HG02970 (cell line): ENCODE measurements around the gene TFPI.
"Not testable (repeated sequence)": the region's sequence is repeated elsewhere in the genome, so short reads cannot be mapped to it uniquely, and the experiment has no call there.

Source experiments
- ATAC-seq: cut with Tn5 transposase; IDR thresholded peaks from one replicate; pipeline ENCODE4 v1.9.1; 2021; ENCODE audit warnings: mild to moderate bottlenecking, moderate library complexity, moderate number of reproducible peaks; ENCODE audit not compliant: unreplicated experiment, low FRiP score

TFPI gene

DNA sequence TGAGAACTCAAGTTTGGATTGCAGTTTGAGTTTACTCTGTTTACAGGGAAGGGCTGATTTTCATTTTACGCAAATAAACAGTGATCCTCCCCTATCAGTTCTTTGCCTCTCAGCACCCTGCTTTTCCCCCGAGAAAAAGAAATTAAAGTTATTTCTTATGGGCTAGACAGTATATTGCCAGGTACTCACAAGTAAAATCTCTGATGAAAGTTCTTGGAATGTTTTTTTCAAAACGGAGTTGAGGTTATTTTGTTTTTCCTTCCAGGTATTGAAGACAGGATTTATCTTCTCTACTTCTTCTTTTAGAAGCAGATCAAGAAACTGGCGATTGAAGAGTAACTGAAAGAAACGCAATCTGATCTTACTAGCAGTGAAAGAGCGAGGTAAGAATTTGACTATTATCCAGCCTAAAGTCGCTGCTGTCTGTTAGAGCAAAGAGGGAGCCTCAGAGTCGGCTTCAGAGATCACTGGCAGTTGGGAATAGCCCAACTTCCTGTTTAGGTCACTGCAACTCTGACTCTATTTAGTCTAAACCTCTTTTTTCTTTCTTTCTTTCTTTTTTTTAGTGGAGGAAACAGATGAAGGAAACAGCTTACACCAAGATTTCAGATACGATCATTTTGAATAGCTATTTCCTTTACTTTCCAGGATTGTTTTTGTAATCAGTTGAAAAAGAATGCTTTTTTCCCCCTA lies at the start of gene TFPI:
Gene TFPI, minus strand, starts transcription at position 425 of the 693 bp plus-strand sequence. CDS start 50,667 bp downstream, outside the sequence.
- no peak for ATAC-seq

DNA sequence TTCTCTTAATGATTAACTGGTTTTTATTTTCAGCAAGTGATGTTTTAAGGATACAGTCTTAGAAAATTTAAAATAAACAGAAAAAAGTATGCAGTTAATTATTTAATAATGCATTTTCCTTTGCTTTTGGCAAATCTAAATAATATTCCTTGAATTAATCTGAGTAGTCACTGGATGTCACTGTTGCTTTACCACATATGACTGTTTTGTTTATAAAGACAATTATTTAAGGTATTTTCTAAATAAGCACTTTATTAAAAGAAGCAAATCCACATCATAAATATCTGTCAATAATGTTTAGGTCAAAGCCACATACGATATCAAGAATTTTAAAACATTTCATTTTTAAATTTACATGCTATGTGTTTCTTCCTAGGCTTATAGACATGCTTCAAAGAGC lies 40.6 kb upstream of the TFPI start:
- no peak for ATAC-seq

DNA sequence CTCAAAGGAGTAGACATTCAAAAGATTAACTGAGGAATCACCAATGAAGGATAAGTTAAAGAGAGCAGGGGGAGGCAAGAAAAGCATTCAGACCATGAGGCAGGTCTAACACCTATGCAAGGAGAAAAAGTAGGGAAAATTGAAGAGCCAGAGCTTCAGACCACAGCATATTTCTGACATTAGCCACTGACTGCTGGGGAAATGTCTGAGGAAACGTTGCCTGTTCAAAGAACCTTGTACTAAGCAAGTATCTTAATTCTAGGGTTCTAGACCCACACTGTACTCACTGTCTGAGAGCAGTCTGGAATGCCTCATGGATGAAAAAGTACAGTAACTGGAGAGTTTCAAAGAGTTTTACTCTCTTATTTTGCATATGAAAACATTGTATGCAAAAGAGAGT lies 39.5 kb upstream of the TFPI start:
- ATAC-seq: no peak

DNA sequence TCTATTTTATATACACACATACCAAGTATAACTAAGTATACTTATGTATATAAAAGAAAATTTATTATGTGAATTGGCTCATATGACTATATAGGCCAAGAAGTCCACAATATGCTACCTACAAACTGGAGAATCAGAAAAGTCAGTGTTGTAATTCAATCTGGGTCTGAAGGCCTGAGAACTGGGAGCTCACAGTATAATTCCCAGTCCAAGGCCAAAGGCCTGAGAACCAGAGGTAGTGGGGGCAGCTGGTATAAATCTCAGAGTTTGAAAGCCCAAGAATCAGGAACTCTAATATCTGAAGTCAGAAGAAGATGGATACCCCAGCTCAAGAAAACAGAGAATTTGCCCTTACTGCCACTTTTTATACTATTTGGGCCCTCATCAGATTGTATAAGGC lies 38.9 kb upstream of the TFPI start:
- no peak for ATAC-seq

DNA sequence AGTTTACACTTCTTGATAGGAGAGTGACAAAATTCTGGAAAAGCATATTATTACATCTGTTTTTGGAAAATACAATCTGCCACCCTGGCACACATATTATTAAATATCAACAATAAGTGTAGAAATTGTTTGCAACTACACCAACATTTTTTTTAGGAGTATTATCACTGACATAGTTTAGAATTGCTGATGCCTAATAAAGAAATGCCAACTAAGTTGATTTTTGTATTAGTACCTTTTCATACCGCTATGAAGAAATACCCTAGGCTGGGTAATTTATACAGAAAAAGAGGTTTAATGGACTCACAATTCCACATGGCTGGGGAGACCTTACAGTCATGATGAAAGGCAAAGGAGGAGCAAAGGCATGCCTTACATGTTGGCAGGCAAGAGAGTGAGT lies 35.9 kb upstream of the TFPI start:
- ATAC-seq: no peak

DNA sequence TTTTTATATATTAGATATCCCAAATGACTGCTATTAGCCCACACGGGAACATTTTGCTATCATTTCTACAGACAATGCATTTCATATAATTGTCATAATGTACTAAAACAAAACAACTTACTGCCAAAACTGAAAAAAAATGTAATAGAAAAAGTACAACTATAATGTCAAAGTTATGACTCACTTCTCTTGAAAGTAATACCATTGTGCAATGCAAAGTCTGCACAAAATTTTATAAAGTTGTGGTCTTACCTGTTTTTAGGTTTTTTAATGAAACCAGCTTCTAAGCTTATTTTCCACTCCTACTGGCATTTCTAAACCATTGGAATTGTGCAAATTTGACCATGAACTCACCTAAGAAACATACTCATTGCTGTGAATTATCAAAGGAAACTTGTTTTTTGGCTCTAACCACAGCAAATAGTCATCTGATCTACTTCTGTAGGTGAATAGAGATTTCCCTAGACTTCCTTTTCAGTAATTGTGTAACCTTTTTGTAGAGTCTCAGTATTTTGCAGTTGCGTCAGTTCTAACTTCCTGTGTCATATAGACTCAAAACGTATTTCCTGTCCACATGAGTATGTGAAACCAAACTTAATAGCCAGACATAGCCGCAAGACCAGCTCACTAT lies 31.9 kb upstream of the TFPI start:
- ATAC-seq: peak; percentile 57

DNA sequence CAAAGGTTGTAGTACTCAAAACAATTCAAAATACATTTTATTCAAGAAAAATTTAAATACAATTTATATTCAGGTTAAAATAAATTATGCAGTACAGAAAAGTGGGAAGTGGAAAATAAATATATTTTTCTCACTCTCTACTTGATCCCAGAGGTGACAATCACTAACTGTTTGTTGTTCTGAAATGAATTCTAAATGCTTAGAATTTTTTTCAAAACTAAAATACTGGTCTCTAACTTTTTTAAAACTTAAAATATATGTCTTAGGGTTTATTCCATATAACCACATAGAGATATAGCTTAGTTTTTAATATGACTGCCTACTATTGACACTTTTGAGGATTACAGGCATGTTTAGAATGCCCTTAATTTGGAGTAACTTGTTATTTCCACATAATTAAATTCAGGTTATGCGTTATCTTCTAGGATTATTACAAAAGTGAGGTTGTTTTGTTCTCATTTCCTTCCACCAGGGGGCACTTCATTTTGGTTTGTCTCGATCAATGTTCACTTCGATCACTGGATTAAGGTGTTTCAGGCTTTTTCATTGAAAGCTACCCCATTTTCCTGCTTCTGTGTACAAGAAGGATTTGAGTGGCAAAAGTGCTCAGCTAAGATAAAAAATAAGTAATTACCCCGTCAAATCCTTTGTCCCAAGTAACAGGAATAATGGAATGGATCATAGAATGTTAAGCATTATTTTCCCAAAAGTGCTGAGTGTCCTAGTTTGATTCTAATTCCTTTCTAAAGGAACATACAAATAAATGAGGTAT lies 27.1 kb upstream of the TFPI start:
- ATAC-seq: peak; percentile 49

DNA sequence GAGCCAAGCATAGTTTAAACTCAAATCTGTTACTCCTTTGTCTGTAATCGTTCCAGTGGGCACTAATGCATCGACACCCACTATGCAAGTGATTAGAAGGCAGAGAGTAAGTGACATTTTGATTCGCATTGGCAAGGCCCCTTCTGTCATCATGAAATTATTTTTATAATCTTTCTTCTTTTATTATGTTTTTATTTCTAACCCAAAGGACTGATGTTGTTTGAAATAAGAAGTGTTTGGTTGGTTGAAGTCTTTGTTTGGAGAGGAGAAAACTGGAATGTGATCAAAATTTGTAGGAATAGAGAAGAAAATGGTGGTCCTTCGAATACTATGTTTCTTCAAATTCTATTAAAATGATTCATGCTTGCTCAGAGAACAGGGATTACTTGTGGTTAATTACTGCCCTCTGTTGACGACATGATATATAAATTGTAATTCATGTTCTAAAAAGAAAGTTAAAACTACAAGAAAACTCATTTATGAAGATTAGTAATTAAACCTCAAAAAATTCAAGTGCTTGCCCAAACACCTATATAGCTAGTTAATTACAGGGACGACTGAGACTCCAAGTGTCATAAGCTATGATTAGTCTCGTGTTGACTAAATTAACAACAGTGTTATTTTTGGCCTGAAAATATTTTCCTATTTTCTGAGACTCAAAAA lies 26.4 kb upstream of the TFPI start:
- ATAC-seq: no peak

DNA sequence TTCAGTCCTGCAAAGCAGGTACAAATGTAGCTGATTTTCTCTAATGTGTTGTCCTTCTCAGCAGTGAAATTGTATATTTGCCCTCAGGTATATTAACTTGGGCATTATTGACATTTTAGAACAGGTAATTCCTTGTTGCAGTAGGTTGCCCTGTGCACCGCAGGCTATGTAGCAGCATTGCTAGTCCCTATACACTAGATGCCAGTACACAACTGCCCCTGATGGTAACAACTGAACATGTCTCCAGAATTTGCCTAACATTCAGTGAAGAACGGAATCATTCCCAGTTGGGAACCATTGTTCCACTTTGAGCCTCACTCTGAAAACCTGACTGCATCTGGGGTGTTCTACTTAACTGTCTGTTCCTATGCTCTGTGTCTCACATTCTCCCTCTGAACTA lies 23.1 kb upstream of the TFPI start:
- ATAC-seq: no peak

DNA sequence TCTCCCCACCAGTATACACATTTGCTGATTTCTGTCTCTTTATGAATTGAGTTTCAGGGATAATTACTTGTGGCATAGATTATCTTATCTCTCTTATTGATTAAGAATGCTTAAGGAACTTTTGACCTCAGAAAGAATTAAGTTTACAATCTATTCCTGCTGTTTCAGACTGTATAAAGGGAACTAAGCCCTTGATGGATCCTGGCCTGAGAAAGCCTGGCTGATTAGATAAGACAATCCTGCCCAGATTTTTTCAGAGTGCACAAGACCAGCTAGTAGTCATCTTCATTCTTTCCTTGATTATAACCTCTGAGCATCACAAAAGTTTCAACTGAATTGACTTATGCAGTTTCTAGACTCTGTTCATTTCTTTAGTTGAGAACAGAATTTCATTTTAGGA lies 22.7 kb upstream of the TFPI start:
- ATAC-seq: no peak

DNA sequence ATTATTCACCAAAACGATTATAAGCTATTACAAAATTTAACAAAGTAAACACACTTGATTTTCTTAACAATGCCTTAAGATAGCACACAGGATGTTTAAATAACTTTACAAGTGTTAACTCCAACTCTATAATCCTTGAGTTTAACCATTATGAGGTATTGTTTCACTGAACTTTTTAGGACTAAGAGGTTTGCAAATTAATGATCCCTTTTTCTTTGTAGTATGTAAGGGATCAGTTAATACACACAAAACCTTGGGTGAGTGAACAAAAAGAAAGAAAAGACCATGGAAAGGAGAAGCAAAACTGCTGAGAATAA lies 21.5 kb upstream of the TFPI start:
- no peak for ATAC-seq

DNA sequence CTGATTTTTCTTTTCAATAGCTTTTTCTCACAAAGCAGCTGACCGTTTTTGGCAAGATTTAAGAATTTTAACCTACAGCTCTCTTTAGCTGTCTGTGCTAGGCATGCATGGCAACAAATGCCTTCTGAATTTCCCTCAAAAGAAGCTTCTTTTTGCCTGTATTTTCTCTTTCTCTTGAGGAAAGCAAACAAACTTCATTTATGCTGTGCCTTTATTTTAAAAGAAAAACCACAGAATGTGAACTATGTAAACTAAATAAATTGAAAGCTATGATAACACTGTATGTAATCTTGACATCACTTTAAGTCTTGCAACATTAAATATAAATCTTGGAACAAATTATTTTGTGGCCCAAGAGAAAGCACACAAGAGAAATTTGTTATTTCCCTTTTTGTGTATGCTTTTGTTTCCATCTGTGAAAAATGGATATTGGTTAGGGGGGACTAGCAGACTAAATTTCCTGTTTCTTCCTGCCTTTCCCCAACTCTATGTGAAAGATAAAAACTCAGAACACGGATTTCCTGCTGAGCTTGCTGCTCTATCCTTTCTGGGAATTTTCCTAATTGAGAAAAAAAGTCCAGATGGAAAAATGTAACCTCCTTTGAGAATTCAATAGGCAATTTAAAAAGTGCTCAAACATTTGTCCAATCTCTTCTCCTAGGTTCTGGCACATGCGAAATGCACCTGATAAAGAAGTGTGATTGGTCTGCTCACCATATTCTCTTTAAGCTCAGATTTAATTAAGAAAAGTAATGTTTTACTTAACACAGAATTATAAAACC lies 20.9 kb upstream of the TFPI start:
- ATAC-seq: no peak

DNA sequence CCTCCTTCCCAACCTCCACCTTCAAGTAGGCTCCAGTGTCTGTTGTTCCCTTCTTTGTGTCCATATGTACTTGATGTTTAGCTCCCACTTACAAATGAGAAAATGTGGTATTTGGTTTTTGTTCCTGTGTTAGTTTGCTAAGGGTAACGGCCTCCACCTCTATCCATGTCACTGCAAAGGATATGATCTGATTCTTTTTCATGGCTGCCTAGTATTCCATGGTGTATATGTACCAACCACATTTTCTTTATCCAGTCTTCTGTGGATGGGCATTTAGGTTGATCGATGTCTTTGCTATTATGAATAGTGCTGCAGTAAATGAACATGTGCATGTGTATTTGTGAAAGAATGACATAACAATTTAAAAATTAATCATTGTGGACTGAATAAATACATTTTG lies 19.5 kb upstream of the TFPI start:
- no peak for ATAC-seq

DNA sequence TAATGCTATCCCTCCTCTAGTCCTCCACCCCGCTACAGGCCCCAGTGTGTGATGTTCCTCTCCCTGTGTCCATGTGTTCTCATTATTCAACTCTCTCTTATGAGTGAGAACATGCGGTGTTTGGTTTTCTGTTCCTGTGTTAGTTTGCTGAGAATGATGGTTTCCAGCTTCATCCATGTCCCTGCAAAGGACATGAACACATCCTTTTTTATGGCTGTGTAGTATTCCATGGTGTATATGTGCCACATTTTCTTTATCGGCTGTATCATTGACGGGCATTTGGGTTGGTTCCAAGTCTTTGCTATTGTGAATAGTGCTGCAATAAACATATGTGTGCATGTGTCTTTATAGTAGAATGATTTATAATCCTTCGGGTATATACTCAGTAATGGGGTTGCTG lies 17.8 kb upstream of the TFPI start:
- not testable (repeated sequence) for ATAC-seq

DNA sequence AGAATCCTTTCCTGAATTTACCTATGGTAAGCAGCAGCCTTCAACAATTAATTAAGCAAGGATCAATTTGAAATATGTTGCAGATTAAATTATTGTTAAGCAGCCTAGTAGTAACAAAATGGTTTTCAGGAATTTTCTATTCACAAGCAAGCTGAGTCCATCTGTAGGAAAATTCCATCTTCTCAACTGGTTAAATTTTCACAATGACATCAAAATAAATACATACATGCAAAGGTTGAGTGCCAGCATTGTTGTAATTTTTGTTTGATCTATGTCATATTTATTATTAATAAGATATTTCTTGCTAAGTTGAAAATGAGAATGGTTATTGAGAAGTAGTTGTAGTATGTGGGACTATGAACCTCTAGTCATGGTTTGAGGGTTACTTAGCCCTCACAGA lies 15.3 kb upstream of the TFPI start:
- no peak for ATAC-seq

DNA sequence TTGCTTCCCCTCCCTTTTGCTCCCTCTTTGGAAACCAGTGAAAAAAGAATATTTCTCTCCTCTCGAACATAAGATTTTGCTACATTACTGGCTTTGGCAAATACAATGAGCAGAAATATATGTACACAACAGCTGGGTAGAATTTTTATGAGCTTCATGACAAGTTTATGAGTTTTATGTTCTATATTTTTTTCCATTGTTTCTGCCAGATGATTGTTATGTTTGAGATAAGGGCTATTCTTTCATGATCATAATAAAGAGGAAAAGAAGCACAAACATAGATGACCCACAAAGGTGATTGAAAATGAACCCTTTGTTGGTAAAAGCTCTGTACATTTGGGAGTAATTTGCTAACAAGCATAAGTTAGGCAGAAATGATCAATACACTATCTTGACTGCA lies 14.8 kb upstream of the TFPI start:
- no peak for ATAC-seq

DNA sequence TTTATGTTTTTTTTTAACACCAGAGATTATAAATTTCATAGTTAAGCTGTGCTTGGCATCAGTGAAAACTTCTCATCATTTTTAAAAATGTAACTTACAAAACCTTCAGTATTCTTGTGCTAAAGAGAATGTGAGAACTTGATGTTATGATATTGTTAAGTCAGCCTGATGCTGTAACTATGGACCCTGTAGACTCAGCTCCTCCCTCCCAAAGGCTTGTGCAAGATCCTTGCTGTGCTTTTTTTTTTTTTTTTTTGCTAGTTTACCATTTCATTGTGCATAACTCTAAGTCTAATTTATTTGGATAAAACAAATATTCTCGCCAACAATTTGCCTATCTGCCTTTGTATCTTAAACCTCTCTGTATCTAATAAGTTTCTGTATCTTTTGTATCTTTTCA lies 12.9 kb upstream of the TFPI start:
- ATAC-seq: no peak

DNA sequence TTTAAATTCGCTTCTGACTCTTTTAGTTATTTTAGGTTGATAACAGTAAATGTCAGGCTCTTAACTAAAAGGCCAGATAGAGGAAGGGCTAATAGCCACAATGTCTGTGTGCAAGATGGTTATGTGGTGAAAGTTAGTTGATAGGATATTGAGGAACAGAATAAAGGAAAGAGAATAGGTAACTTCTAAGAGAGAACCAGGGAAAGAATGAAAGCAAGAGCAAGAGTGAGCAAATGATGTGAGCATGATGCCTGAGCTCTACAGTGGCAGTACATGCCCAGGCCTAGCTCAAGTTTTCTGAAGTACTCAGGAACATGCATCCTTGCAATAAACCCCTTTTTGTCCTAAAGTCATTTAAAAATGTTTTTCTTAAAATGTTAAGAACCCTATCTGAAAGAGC lies 12.5 kb upstream of the TFPI start:
- no peak for ATAC-seq

DNA sequence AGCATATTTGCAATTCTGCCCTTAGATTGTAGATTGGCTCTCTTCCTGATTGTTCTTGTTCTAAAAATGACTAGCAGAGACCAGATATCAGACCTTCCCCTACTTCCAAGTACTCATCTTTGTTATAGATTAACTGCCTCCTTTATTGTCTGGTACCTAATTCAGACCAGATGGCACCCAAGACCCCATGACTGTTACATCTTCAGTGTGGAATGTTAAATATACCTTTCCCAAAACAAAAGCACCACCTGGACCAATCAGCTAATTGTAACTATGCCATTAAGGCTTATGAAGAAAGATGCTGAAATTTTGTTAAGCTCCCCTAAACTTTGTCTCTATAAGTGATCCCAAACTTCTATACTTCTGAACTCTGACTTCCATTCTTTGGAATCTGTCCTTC lies 12.0 kb upstream of the TFPI start:
- no peak for ATAC-seq

DNA sequence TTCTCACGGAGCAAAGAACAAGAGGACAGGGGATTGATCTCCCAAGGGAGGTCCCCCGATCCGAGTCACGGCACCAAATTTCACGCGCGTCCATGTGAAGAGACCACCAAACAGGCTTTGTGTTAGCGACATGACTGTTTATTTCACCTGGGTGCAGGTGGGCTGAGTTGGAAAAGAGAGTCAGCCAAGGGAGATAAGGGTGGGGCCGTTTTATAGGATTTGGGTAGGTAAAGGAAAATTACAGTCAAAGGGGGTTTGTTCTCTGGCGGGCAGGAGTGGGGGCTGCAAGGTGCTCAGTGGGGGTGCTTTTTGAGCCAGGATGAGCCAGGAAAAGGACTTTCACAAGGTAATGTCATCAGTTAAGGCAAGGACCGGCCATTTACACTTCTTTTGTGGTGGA lies 11.4 kb upstream of the TFPI start:
- ATAC-seq: not testable (repeated sequence)

DNA sequence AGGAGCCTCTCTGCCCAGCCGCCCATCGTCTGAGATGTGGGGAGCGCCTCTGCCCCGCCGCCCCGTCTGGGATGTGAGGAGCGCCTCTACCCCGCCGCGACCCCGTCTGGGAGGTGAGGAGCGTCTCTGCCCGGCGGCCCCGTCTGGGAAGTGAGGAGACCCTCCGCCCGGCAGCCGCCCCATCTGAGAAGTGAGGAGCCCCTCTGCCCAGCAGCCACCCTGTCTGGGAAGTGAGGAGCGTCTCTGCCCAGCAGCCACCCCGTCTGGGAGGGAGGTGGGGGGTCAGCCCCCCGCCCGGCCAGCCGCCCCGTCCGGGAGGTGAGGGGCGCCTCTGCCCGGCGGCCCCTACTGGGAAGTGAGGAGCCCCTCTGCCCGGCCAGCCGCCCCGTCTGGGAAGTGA lies 2.3 kb upstream of the TFPI start:
- not testable (repeated sequence) for ATAC-seq
